Stomach (tissue), 4 donors: ENCODE results near the gene PDS5A.

Experiments used
- CTCF ChIP-seq, 7 experiments: fragments of 450-650 bp in 4 of 7; fragments of 200-600 bp in 3 of 7; sonication (generic) in 3 of 7; IDR thresholded peaks; one replicate each; pipeline ENCODE4 v1.5.1; 2016 to 2019; ENCODE audit warnings: antibody characterized with exemption in 7 of 7, control low read depth in 2 of 7, mild to moderate bottlenecking in 1 of 7
- EP300 ChIP-seq: sonication (generic); formaldehyde crosslinking; IDR thresholded peaks from one replicate; pipeline ENCODE4 v1.6.1; 2017; ENCODE audit warnings: antibody characterized with exemption
- POLR2A ChIP-seq, 4 donors: fragments of 450-650 bp; IDR thresholded peaks; one replicate each; pipeline ENCODE4 v1.6.1; 2016; ENCODE audit warnings: antibody characterized with exemption in 4 of 4, control low read depth in 2 of 4, mild to moderate bottlenecking in 1 of 4, moderate library complexity in 1 of 4

DNA sequence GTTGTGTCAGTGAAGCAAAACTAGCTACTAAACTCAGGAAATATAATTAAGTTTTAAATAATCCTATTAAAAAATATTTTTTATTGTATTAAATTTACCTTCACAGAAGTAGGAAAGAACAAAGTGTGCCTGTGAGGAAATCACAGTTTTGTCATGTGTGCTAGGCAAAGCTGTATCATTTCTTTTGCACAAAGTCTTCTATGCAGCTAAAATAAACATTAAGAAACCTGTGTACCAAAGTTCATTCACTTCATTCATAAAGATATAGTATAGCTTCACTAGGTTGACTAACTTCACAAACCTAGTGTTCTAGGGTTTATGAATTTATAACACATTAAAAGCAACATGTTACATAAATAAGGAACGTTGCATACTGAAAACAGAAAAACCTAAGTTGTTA lies 131.0 kb downstream of the PDS5A start:
- TF ChIP-seq CTCF (IDR thresholded peaks at IDR 0.05) (no peak), EP300 (no peak), POLR2A (IDR thresholded peaks at IDR 0.05) (no peak)
